GM18511 (cell line): ENCODE data around the gene MBP.

Source experiments
- ATAC-seq: cut with Tn5 transposase; IDR thresholded peaks from one replicate; pipeline ENCODE4 v1.9.1; 2021; ENCODE audit warnings: mild to moderate bottlenecking, moderate library complexity; ENCODE audit not compliant: unreplicated experiment

MBP gene

GRCh38 chr18:77054606-77055428 is 77.8 kb downstream of the MBP start:
- ATAC-seq = peak; percentile 89

GRCh38 chr18:77054288-77054605 is 78.3 kb downstream of the MBP start:
- ATAC-seq = peak; percentile 12

GRCh38 chr18:77053616-77054287 is 78.8 kb downstream of the MBP start:
- no peak for ATAC-seq

- ATAC-seq = peak; percentile 32
Measured at GRCh38 chr18:77052983-77053309, 79.6 kb downstream of the MBP start.

GRCh38 chr18:77052297-77052982 is 80.1 kb downstream of the MBP start:
- no peak for ATAC-seq

- no peak for ATAC-seq
Measured at GRCh38 chr18:77051581-77052296, 80.8 kb downstream of the MBP start.

GRCh38 chr18:77049938-77050337 is 82.6 kb downstream of the MBP start:
- ATAC-seq = no peak

GRCh38 chr18:77047803-77048419 is 84.7 kb downstream of the MBP start:
- no peak for ATAC-seq

GRCh38 chr18:77046994-77047393 is 85.6 kb downstream of the MBP start:
- ATAC-seq = no peak

GRCh38 chr18:77046409-77046808 is 86.2 kb downstream of the MBP start:
- no peak for ATAC-seq

GRCh38 chr18:77045677-77046076 is 86.9 kb downstream of the MBP start:
- no peak for ATAC-seq

GRCh38 chr18:77044866-77045664 is 87.5 kb downstream of the MBP start:
- ATAC-seq = peak; percentile 63

GRCh38 chr18:77043541-77044280 is 88.9 kb downstream of the MBP start:
- ATAC-seq = no peak

GRCh38 chr18:77042583-77042982 is 90.0 kb downstream of the MBP start:
- ATAC-seq = no peak

GRCh38 chr18:77039196-77040130 is 93.1 kb downstream of the MBP start:
- no peak for ATAC-seq

- no peak for ATAC-seq
Measured at GRCh38 chr18:77038182-77038858, 94.3 kb downstream of the MBP start.

- no peak for ATAC-seq
Measured at GRCh38 chr18:77037567-77037966, 95.0 kb downstream of the MBP start.
